ENCODE data around the gene ZFPL1. TPM values are rescaled to one million over a fixed set of nuclear protein-coding genes. Genes with fewer than 3 reads are reported as not detected.

ZFPL1 gene
- total and polyA plus RNA-seq, 4 donors = 34.5 to 45.8 (median 35.2) TPM

DNA sequence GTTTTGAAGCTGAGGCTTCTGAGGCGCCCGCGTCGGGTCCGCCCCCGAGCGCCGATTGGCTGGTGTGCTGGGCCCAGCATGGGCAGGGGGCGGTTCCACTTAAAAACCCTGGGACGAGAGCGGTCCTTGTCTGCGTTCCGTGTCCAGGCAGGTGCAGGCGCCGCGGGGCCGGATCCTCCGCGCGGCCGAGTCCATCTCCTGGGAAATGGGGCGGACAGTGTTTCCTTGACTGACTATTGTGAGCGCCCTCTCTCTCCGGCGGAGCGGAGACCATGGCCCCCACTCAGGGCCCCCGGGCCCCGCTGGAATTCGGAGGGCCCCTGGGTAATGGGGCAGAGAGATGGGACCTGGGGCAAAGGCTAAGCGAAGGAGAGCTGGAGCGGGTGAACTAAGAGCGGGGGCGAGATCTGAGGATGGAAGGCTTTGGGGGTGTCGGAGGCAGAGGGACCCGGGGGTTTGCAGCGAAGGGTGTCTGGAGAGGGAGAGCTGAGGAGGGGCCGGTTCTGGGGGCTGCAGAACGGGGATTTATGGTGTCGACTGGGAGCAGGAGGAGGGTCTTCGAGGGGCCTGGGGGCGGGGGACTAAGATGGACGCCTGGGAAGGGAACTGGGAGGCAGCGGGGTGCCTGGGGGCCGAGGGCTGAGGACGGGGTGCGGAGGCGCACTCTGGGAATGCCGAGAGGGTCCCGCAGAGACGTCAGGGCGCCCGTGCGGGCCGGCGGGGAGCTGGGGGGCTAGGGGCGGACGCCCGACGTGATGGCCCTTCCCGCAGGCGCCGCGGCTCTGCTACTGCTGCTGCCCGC lies 27.9 kb downstream of the ZFPL1 start, which contains the start of gene TM7SF2:
Gene TM7SF2 (plus strand): TSS at position 129 of the 802 bp plus-strand sequence. CDS start 144 bp downstream, at position 273.
- H3K4me1 ChIP-seq (ENCODE audit: control insufficient read depth in 5 of 5, insufficient read depth in 5 of 5, low read length in 5 of 5) = peaks cover 0 to 36% (median 9%) of the 10 kb centered on the region in 5 donors
- no peak within 1 kb of the TSS for H3K9ac ChIP-seq (ENCODE audit: insufficient read depth in 1 of 2, low read length in 2 of 2)
- no peaks in the 10 kb centered on the region for H3K9me3 ChIP-seq (ENCODE audit: control insufficient read depth in 4 of 4, insufficient read depth in 3 of 4, low read length in 3 of 4)
- ATAC-seq (ENCODE audit: insufficient read depth, low FRiP score) (peak; percentile 85), DNase-seq (peak; percentile 85 to 91 (median 89))
- peak within 1 kb of the TSS; percentile 36 for H3K4me3 ChIP-seq
- WGBS, 2 donors = 1% methylated on average over 57 to 64 of the region's 64 CpGs
- peak within 1 kb of the TSS; percentile 55 to 77 for H3K27ac ChIP-seq (ENCODE audit: low read depth in 1 of 2, low read length in 1 of 2)
- peaks cover 0 to 3% (median 0%) of the 10 kb centered on the region in 3 donors for H3K27me3 ChIP-seq (ENCODE audit: control insufficient read depth in 3 of 3, insufficient read depth in 3 of 3, low read length in 2 of 3)
- H3K36me3 ChIP-seq (ENCODE audit: control insufficient read depth in 4 of 4, insufficient read depth in 4 of 4, low read length in 4 of 4) = peaks cover 8 to 27% (median 10%) of the 10 kb centered on the region in 4 donors
- TF ChIP-seq, protein P1, sequence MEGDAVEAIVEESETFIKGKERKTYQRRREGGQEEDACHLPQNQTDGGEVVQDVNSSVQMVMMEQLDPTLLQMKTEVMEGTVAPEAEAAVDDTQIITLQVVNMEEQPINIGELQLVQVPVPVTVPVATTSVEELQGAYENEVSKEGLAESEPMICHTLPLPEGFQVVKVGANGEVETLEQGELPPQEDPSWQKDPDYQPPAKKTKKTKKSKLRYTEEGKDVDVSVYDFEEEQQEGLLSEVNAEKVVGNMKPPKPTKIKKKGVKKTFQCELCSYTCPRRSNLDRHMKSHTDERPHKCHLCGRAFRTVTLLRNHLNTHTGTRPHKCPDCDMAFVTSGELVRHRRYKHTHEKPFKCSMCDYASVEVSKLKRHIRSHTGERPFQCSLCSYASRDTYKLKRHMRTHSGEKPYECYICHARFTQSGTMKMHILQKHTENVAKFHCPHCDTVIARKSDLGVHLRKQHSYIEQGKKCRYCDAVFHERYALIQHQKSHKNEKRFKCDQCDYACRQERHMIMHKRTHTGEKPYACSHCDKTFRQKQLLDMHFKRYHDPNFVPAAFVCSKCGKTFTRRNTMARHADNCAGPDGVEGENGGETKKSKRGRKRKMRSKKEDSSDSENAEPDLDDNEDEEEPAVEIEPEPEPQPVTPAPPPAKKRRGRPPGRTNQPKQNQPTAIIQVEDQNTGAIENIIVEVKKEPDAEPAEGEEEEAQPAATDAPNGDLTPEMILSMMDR (IDR thresholded peaks at IDR 0.05; ENCODE audit: control extremely low read depth, extremely low read depth) = no peak

DNA sequence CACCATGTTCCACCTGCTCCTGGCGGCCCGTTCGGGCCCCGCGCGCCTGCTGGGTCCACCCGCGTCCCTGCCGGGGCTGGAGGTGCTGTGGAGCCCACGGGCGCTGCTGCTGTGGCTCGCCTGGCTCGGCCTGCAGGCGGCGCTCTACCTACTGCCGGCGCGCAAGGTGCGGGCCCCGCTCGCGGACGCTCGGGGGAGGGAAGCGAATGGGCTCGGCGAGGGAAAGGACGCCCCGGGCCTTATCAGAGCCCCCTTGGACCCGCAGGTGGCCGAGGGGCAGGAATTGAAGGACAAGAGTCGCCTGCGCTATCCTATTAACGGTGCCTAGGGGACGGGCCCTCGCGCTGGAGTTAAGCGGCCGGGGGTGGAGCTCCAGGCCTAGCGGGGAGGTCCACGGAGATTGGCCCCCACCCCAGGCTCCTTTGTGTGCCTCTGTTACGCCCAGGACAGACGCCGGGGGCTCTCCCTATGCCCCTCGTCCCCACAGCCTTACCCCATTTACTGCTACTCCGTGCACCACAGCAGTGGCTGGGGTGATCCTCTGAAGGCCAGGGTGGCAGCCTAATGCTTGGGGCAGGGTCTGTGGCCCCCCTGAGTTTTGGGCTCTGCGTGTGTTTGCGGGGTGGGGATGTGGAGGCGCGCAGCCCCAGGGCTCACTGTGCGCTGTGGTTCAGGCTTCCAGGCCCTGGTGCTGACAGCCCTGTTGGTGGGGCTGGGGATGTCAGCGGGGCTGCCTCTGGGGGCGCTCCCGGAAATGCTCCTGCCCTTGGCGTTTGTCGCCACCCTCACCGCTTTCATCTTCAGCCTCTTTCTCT lies 28.7 kb downstream of the ZFPL1 start:
- peaks cover 0 to 3% (median 0%) of the 10 kb centered on the region in 3 donors for H3K27me3 ChIP-seq (ENCODE audit: control insufficient read depth in 3 of 3, insufficient read depth in 3 of 3, low read length in 2 of 3)
- peak overlapping the region; percentile 15 to 77 for H3K27ac ChIP-seq (ENCODE audit: low read depth in 1 of 2, low read length in 1 of 2)
- peaks cover 0 to 37% (median 9%) of the 10 kb centered on the region in 5 donors for H3K4me1 ChIP-seq (ENCODE audit: control insufficient read depth in 5 of 5, insufficient read depth in 5 of 5, low read length in 5 of 5)
- H3K4me3 ChIP-seq = peak overlapping the region; percentile 36
- peaks cover 8 to 22% (median 10%) of the 10 kb centered on the region in 4 donors for H3K36me3 ChIP-seq (ENCODE audit: control insufficient read depth in 4 of 4, insufficient read depth in 4 of 4, low read length in 4 of 4)
- no peak overlapping the region for H3K9ac ChIP-seq (ENCODE audit: insufficient read depth in 1 of 2, low read length in 2 of 2)
- ATAC-seq (ENCODE audit: insufficient read depth, low FRiP score) (peak; percentile 50), DNase-seq (peak in 2 of 3 donors; percentile 33 to 58)
- TF ChIP-seq, protein P1 (IDR thresholded peaks at IDR 0.05; ENCODE audit: control extremely low read depth, extremely low read depth) = peak; percentile 59
- WGBS, 2 donors = 2% methylated on average over 44 to 57 of the region's 57 CpGs
- H3K9me3 ChIP-seq (ENCODE audit: control insufficient read depth in 4 of 4, insufficient read depth in 3 of 4, low read length in 3 of 4) = no peaks in the 10 kb centered on the region

DNA sequence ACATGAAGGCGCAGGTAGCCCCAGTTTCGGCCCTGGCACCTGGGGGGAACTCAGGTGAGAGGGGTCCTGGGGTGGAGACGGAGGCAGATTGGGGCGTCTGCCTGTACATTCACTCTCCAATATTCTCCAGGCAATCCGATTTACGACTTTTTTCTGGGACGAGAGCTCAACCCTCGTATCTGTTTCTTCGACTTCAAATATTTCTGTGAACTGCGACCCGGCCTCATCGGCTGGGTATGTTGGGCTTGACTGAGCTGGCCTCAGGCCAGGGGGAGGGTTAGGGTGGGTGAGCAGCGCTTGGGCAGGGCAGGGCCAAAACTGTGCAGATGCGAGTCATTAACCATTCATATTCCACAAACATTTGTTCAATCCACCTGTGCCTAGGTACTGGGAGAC lies 29.3 kb downstream of the ZFPL1 start:
- ATAC-seq (ENCODE audit: insufficient read depth, low FRiP score) (no peak), DNase-seq (peak; percentile 29 to 54 (median 41))
- Histone ChIP-seq H3K27me3 (ENCODE audit: control insufficient read depth in 3 of 3, insufficient read depth in 3 of 3, low read length in 2 of 3) (peaks cover 0 to 3% (median 0%) of the 10 kb centered on the region in 3 donors), H3K36me3 (ENCODE audit: control insufficient read depth in 4 of 4, insufficient read depth in 4 of 4, low read length in 4 of 4) (peaks cover 6 to 17% (median 12%) of the 10 kb centered on the region in 4 donors), H3K27ac (ENCODE audit: low read depth in 1 of 2, low read length in 1 of 2) (peak overlapping the region in 1 of 2 donors; percentile 77), H3K9ac (ENCODE audit: insufficient read depth in 1 of 2, low read length in 2 of 2) (no peak overlapping the region), H3K4me1 (ENCODE audit: control insufficient read depth in 5 of 5, insufficient read depth in 5 of 5, low read length in 5 of 5) (peaks cover 3 to 37% (median 9%) of the 10 kb centered on the region in 5 donors), H3K9me3 (ENCODE audit: control insufficient read depth in 4 of 4, insufficient read depth in 3 of 4, low read length in 3 of 4) (no peaks in the 10 kb centered on the region), H3K4me3 (no peak overlapping the region)
- TF ChIP-seq, protein P1 (IDR thresholded peaks at IDR 0.05; ENCODE audit: control extremely low read depth, extremely low read depth) = no peak
- 21 to 23% methylated on average over 14 of the region's 14 CpGs for WGBS, 2 donors

Measured in lung (tissue), 12 donors.